Endodermal cell (in vitro differentiated cells): ENCODE results near the gene ATRNL1. TPM values are rescaled to one million over a fixed set of nuclear protein-coding genes. Genes with fewer than 3 reads are reported as not detected.

Experiments used
- DNase-seq: peaks from one replicate; pipeline ENCODE4 v3.0.0-alpha.2; 2017
- H3K27ac ChIP-seq: 2 replicates; pipeline ENCODE4 v1.5.1; 2013; ENCODE audit warnings: mild to moderate bottlenecking, low read depth, low read length, moderate library complexity
- H3K27me3 ChIP-seq: 2 replicates; pipeline ENCODE4 v1.6.1; 2013; ENCODE audit warnings: mild to moderate bottlenecking, low read length, moderate library complexity; ENCODE audit not compliant: insufficient read depth, control insufficient read depth, poor library complexity, severe bottlenecking
- H3K36me3 ChIP-seq: 2 replicates; pipeline ENCODE4 v1.7.0; 2013; ENCODE audit warnings: mild to moderate bottlenecking, low read length, moderate library complexity; ENCODE audit not compliant: control insufficient read depth, insufficient read depth
- H3K4me1 ChIP-seq: one replicate; pipeline ENCODE4 v1.7.0; 2013; ENCODE audit warnings: low read length; ENCODE audit not compliant: control insufficient read depth, insufficient read depth
- H3K4me3 ChIP-seq: 2 replicates; pipeline ENCODE4 v1.5.1; 2013; ENCODE audit warnings: mild to moderate bottlenecking, low read length, moderate library complexity
- H3K9ac ChIP-seq: 2 replicates; pipeline ENCODE4 v1.6.1; 2013; ENCODE audit warnings: mild to moderate bottlenecking, low read length, moderate library complexity; ENCODE audit not compliant: poor library complexity, severe bottlenecking; ENCODE audit errors: extremely low read depth
- H3K9me3 ChIP-seq: 2 replicates; pipeline ENCODE4 v1.6.1; 2013; ENCODE audit warnings: mild to moderate bottlenecking, low read length, moderate library complexity; ENCODE audit not compliant: control insufficient read depth
- H3K27ac Mint-ChIP-seq: 2 replicates; pipeline ENCODE4 v1.8.0; 2020; ENCODE audit warnings: mixed read lengths
- H3K27me3 Mint-ChIP-seq: 2 replicates; pipeline ENCODE4 v1.8.0; 2021; ENCODE audit warnings: mild to moderate bottlenecking, mixed read lengths; ENCODE audit not compliant: insufficient read depth
- H3K36me3 Mint-ChIP-seq: 2 replicates; pipeline ENCODE4 v1.8.0; 2020; ENCODE audit warnings: low read depth, mixed read lengths
- H3K4me1 Mint-ChIP-seq: 2 replicates; pipeline ENCODE4 v1.8.0; 2020; ENCODE audit warnings: mixed read lengths
- H3K4me3 Mint-ChIP-seq: 2 replicates; pipeline ENCODE4 v1.8.0; 2020; ENCODE audit warnings: mild to moderate bottlenecking, moderate library complexity, mixed read lengths
- H3K9me3 Mint-ChIP-seq: 2 replicates; pipeline ENCODE4 v1.8.0; 2020; ENCODE audit warnings: mild to moderate bottlenecking, mixed read lengths
- WGBS, 2 experiments: methylation state at CpG; one replicate each; pipeline versions ENCODE4 v1.1.5 to v1.1.7; 2013; ENCODE audit warnings: missing lambda C conversion rate in 2 of 2, mixed read lengths in 1 of 2; ENCODE audit not compliant: insufficient coverage in 1 of 2, insufficient read length in 1 of 2; 5-methylcytosine and 5-hydroxymethylcytosine counted together
- total RNA-seq, 2 donors: library from RNA; stranded (reverse); fragmentation: NEBNext Ultra II Directional in 1 of 2; extraction: Animal tissue kit (Norgen Biotek cat#: 25700) in 1 of 2; gene quantifications; 2 replicates in 1 of 2; 3 replicates in 1 of 2; pipeline ENCODE4 v1.2.1, GENCODE V29; 2021
- TF ChIP-seq, protein P1 (sequence below): fragments of 200-600 bp; sonication (generic); conservative IDR thresholded peaks from 2 replicates; pipeline ENCODE4 v1.5.0; 2021; ENCODE audit warnings: antibody characterized with exemption, mild to moderate bottlenecking

Gene ATRNL1
- total RNA-seq, 2 donors from 2014 or later, result 8.0 to 9.0 TPM

DNA sequence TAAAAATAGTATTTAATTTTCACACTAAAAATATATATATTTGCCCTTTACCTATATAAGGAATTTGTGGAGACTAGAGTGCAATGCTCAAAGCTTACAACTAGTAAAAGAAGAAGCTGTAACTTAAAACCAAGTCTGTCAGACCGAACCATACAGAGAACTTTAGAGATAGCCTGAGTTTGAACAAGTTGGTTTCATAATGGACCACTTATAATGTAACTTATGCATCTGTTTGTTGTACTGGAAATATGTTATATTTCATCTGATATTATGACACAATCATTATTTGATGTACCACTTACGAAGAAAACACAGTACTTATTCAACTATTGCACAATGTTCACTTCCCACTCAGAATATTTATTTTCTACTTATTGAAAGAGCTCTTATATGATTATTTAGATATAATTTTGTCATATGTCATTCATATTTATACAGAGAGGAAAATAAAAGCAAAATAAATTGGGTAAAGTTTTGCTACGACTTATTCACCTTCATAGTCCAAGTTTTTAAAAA is 462.8 kb downstream of the ATRNL1 start:
- H3K4me3 Mint-ChIP-seq, result no peak overlapping the region
- DNase-seq, result no peak

DNA sequence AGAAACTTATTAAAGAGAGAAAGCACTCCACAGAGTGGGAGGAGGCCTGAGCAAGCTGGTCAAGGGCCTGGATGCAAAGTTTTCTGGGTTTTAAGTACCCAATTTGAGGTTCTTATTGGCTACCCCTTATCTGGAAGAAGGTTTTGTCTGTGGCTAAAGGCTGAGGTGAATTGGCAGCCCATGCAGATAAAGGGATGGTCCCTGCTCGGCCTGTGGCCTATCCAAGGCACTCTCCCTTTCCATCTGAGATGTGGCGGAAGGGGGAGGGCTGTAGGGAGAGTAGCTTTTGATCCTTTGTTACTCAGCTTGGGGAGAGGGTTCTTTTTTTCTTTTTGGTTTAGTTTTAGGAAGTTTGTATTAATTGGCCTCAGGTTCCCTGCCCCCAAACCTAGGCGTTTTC is 465.1 kb downstream of the ATRNL1 start:
- peaks cover 2% of the 10 kb centered on the region for H3K4me1 Mint-ChIP-seq
- DNase-seq, result peak; percentile 55
- H3K27me3 ChIP-seq, result no peaks in the 10 kb centered on the region
- H3K27ac Mint-ChIP-seq, result no peak overlapping the region
- no peaks in the 10 kb centered on the region for H3K4me1 ChIP-seq
- no peaks in the 10 kb centered on the region for H3K36me3 Mint-ChIP-seq
- no peaks in the 10 kb centered on the region for H3K36me3 ChIP-seq
- no peaks in the 10 kb centered on the region for H3K9me3 Mint-ChIP-seq
- H3K27me3 Mint-ChIP-seq, result no peaks in the 10 kb centered on the region
- WGBS, 2 experiments, result 67 to 80% methylated on average over 2 to 3 of the region's 3 CpGs
- no peak overlapping the region for H3K9ac ChIP-seq
- H3K4me3 ChIP-seq, result no peak overlapping the region
- no peak overlapping the region for H3K4me3 Mint-ChIP-seq
- no peak overlapping the region for H3K27ac ChIP-seq
- H3K9me3 ChIP-seq, result no peaks in the 10 kb centered on the region
- TF ChIP-seq, protein P1, sequence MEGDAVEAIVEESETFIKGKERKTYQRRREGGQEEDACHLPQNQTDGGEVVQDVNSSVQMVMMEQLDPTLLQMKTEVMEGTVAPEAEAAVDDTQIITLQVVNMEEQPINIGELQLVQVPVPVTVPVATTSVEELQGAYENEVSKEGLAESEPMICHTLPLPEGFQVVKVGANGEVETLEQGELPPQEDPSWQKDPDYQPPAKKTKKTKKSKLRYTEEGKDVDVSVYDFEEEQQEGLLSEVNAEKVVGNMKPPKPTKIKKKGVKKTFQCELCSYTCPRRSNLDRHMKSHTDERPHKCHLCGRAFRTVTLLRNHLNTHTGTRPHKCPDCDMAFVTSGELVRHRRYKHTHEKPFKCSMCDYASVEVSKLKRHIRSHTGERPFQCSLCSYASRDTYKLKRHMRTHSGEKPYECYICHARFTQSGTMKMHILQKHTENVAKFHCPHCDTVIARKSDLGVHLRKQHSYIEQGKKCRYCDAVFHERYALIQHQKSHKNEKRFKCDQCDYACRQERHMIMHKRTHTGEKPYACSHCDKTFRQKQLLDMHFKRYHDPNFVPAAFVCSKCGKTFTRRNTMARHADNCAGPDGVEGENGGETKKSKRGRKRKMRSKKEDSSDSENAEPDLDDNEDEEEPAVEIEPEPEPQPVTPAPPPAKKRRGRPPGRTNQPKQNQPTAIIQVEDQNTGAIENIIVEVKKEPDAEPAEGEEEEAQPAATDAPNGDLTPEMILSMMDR, result no peak

More for the DNA sequence above, 462.8 kb downstream of the ATRNL1 start:
- WGBS, 2 experiments, result 0% methylated on average over 1 of the region's 3 CpGs; no CpG with 5 or more reads in 1 of the 2 experiments
- Mint-ChIP-seq H3K27me3 (no peaks in the 10 kb centered on the region), H3K4me1 (peaks cover 2% of the 10 kb centered on the region), H3K27ac (no peak overlapping the region), H3K9me3 (no peaks in the 10 kb centered on the region), H3K36me3 (no peaks in the 10 kb centered on the region)
- H3K4me3 ChIP-seq, result no peak overlapping the region
- TF ChIP-seq, protein P1, result no peak
- H3K27me3 ChIP-seq, result no peaks in the 10 kb centered on the region
- no peak overlapping the region for H3K9ac ChIP-seq
- H3K27ac ChIP-seq, result no peak overlapping the region
- H3K4me1 ChIP-seq, result no peaks in the 10 kb centered on the region
- no peaks in the 10 kb centered on the region for H3K9me3 ChIP-seq
- H3K36me3 ChIP-seq, result no peaks in the 10 kb centered on the region

DNA sequence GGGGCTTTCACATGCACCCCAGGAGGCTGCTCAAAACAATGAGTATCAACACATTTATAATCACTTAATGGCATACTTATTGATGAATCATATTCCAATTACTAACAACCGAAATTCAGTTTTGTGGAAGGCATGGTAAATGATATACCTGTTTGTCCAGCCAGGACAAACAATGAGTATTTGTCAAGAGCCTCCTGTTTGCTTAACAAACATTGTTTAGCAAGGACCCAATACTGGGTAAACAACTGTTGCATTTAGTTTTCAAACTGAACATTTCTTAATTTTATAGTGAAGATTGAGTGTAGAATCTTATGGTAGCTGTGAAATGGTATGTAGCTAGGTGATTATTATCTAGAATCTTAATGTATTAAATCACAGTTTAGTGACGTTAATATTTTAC is 473.7 kb downstream of the ATRNL1 start:
- H3K9me3 ChIP-seq, result no peaks in the 10 kb centered on the region
- H3K9ac ChIP-seq, result no peak overlapping the region
- no peaks in the 10 kb centered on the region for H3K27me3 ChIP-seq
- Mint-ChIP-seq H3K27me3 (no peaks in the 10 kb centered on the region), H3K27ac (no peak overlapping the region), H3K9me3 (no peaks in the 10 kb centered on the region), H3K4me3 (no peak overlapping the region), H3K36me3 (no peaks in the 10 kb centered on the region), H3K4me1 (peaks cover 3% of the 10 kb centered on the region)
- no peak overlapping the region for H3K27ac ChIP-seq
- H3K4me3 ChIP-seq, result no peak overlapping the region
- 67% methylated on average over 1 of the region's 2 CpGs; no CpG with 5 or more reads in 1 of the 2 experiments for WGBS, 2 experiments
- no peaks in the 10 kb centered on the region for H3K36me3 ChIP-seq
- TF ChIP-seq, protein P1, result no peak
- no peak for DNase-seq
- no peaks in the 10 kb centered on the region for H3K4me1 ChIP-seq
